Measurements from ENCODE around the gene NTMT1.

GRCh38 chr9:129669141-129669718 is 43.3 kb downstream of the NTMT1 start:
- TF ChIP-seq CTCF (IDR thresholded peaks at IDR 0.05; ENCODE audit: insufficient read depth, low read depth, low read length) = no peak
- TF ChIP-seq EZH2 (IDR thresholded peaks at IDR 0.05; ENCODE audit: insufficient read depth, low read length) = no peak
